CD4-positive, alpha-beta T cell treated with Interleukin-17A for 1 hour (primary cell): ENCODE measurements around the gene NR2C2AP.

Experiments used
- DNase-seq: peaks from one replicate; pipeline ENCODE4 v3.0.0-alpha.2; 2020

NR2C2AP gene

GRCh38 chr19:19214159-19214490, 10.9 kb upstream of the NR2C2AP start:
- DNase-seq: no peak

GRCh38 chr19:19213426-19214158, 10.4 kb upstream of the NR2C2AP start:
- DNase-seq: no peak

- no peak for DNase-seq
Measured at GRCh38 chr19:19212916-19213315, 9.7 kb upstream of the NR2C2AP start.

GRCh38 chr19:19211499-19212420, 8.5 kb upstream of the NR2C2AP start, which contains the start of gene NCAN:
TSS of gene NCAN (plus strand) at chr19:19211958. CDS start at chr19:19216954, 4,996 bp downstream.
- no peak for DNase-seq

GRCh38 chr19:19209372-19209771, 6.2 kb upstream of the NR2C2AP start:
- no peak for DNase-seq

GRCh38 chr19:19207637-19208572, 4.7 kb upstream of the NR2C2AP start:
- no peak for DNase-seq

GRCh38 chr19:19206938-19207337, 3.7 kb upstream of the NR2C2AP start:
- no peak for DNase-seq

GRCh38 chr19:19205416-19206410, 2.5 kb upstream of the NR2C2AP start:
- DNase-seq: no peak

GRCh38 chr19:19204181-19204580, 967 bp upstream of the NR2C2AP start:
- DNase-seq: no peak

- no peak for DNase-seq
Measured at GRCh38 chr19:19202707-19203011, 555 bp downstream of the NR2C2AP start.

GRCh38 chr19:19201697-19202630, 1.2 kb downstream of the NR2C2AP start:
- no peak for DNase-seq

- DNase-seq: no peak
Measured at GRCh38 chr19:19193926-19194325, 9.3 kb downstream of the NR2C2AP start.

- no peak for DNase-seq
Measured at GRCh38 chr19:19192910-19193423, 10.2 kb downstream of the NR2C2AP start.

GRCh38 chr19:19192078-19192882, 10.9 kb downstream of the NR2C2AP start, which contains the start of the genes BORCS8 and RFXANK:
TSS of gene BORCS8 (minus strand) at chr19:19192152. CDS start at chr19:19192117, 35 bp downstream.
TSS of gene RFXANK (plus strand) at chr19:19192258. CDS start at chr19:19193947, 1,689 bp downstream.
- DNase-seq: peak; percentile 100

- no peak for DNase-seq
Measured at GRCh38 chr19:19191768-19192077, 11.5 kb downstream of the NR2C2AP start.

GRCh38 chr19:19186742-19187141, 16.5 kb downstream of the NR2C2AP start:
- no peak for DNase-seq

- peak; percentile 71 for DNase-seq
Measured at GRCh38 chr19:19185853-19186740, 17.1 kb downstream of the NR2C2AP start.

- DNase-seq: no peak
Measured at GRCh38 chr19:19181488-19181998, 21.7 kb downstream of the NR2C2AP start.
